GM18505 (cell line): ENCODE measurements around the gene RCBTB2.
"Not testable (repeated sequence)": the region's sequence is repeated elsewhere in the genome, so short reads cannot be mapped to it uniquely, and the experiment has no call there.

Source experiments
- ATAC-seq: cut with Tn5 transposase; IDR thresholded peaks from one replicate; pipeline ENCODE4 v1.9.1; 2021; ENCODE audit not compliant: unreplicated experiment
- POLR2A ChIP-seq: IDR thresholded peaks from 4 replicates; pipeline ENCODE4 v1.6.1; 2011; ENCODE audit warnings: borderline replicate concordance; ENCODE audit not compliant: insufficient read depth, insufficient read length; ENCODE audit errors: extremely low read depth

The RCBTB2 gene

DNA sequence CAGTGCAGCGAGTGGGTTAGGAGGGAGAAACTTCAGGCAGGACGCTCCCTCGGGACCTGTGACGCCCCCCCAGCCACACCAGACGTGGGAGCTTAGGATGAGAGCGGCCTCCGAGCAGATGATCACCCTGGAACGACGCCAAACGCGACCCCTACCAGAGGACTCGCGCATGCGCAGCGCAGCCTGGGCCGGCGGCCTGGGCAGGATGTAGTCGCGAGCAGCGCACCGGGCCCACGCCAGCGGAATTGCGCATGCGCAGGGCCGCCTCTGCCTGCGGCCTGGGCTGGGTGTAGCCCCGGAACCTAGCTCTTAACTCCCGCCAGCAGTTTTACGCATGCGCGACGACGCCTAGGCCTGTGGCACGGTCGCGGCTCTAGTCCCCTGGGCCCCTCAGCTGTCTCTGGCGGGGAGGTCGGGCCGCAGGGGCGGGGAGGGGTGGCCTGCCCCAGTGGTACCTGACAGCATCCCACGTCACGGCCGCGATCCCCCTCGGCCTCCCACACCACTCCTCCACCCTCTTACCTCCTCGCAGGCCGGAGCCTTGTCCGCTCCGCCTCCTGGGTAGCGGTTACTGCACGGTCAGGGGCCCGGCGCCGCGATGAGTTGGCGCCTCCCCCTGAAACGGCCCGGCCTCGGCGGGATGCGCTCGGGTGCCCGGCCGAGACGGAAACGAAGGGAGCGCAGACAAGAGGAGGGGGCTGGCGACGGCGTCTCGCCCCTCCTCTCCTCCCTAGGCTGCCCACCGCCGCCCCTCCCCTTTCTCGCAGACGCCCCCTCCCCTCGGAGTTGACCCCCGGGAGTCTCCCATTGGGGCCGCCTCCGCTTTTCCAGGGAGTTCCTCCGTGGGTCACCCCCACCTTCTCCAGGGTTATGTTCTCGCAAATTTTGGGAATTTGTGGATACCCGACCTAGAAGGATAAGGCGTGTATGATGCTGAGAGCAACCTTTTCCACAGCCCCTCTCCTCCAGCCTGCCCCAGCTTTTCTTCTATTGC lies at the start of gene RCBTB2:
RCBTB2 (minus strand) TSS at position 575 of the 994 bp plus-strand sequence. CDS start 11,141 bp downstream, outside the sequence.
- TF ChIP-seq POLR2A = peak; percentile 78
- ATAC-seq = peak; percentile 80

DNA sequence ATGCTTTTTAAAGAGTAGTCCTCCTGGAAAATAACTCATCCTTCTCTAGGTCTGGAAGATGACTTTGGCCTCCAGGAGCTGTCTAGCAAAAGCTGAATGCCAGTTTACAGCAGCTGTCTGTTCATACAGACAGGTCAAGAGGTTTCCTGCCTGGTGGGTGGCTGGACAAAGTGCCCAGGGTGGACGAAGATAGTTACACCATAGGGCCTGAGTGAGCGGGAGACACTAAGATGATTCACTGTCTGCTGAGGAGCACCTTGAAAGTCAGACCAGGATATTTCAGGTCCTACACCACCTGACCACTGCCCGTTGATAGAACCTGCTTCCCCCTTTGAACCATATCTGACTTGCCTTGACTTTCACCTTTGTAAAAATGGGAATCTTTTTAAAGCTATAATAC lies 49.2 kb upstream of the RCBTB2 start:
- TF ChIP-seq POLR2A = no peak
- ATAC-seq = no peak

DNA sequence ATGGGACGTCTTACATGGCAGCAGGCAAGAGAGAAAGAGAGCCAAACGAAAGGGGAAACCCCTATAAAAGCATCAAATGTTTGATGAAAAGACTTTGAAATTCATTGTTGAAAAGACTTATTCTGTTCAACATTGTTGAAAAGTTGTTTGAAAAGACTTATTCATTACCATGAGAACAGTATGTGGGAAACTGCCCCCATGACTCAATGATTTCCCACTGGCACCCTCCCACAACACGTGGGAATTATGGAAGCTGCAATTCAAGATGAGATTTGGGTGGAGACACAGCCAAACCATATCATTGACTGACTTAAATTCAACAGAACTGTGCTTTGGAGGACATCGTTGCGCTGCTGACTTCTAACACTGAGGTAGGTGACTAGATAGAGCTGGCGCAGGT lies 48.0 kb upstream of the RCBTB2 start:
- ATAC-seq = no peak
- no peak for TF ChIP-seq POLR2A

DNA sequence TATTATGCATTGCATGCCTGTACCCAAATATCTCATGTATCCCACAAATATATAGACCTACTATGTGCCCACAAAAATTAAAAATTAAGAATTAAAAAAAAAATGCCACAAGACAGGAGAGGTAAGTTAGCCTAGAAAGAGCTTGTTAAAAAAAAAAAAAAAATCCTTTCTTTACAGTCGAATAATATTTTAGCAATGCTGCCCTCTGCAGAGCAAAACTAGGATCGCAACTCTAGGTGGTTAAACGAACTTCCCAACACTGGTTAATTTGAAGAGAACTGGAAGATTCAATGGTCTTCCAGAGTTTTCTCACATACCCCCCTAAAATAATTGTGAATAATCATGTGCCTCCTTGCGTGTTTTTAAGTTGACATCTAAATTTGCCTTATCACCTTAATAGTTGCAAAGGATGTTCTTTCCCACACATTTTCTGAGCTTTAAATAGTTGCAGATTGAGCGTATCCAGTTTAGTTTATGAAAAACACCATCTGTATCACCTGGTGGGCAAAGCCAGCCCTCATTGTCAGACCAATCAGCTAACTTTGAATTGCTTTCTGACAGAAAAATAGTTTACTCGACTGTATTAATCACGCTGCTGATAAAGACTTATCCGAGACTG lies 47.4 kb upstream of the RCBTB2 start:
- no peak for ATAC-seq
- TF ChIP-seq POLR2A = peak; percentile 27

DNA sequence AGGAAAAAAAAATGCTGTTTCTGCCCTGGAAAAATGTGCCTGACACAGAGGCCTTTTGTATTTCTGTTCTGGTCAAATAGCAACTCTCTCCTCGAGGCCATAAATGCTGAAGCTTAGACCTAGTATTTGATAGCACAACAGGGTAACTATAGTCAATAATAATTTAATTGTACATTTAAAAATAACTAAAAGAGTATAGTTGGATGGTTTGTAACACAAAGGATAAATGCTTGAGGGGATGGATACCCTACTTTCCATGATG lies 47.0 kb upstream of the RCBTB2 start:
- ATAC-seq = not testable (repeated sequence)

DNA sequence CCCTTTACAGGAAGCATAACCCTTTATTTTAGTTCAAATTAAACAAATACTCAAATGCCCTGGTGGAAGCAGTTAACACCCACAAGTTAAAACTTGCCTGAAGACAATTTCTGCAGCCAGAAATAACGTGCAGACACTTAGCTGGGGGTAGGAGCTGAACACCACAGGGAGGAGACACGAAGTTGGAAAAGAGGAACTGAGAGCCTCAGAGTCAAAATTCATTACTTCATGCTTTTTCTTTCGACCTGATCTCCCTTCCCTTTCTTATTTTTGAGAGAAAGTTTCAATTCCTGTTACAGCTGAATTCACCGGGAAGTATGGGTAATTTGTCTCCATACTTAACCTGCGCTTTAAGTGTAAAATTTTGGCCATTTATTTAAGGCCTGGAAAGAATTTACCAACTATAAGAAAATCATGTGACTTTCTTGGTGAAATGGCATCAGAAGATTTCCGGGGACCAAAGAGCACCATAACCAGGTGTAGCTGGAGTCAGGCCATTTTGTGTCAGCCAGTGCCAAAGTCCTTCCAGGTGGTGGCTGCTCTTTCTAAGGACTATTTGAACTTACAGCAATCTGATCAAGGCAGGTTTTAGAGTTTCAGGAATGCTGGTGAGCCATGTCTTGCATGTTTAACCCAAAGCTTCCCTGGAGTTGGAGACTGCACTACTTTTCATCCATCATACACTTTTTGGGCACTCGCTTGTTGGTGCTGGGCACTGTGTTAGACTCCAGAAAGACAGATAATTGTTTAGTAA lies 46.5 kb upstream of the RCBTB2 start:
- peak; percentile 28 for TF ChIP-seq POLR2A
- peak; percentile 78 for ATAC-seq

DNA sequence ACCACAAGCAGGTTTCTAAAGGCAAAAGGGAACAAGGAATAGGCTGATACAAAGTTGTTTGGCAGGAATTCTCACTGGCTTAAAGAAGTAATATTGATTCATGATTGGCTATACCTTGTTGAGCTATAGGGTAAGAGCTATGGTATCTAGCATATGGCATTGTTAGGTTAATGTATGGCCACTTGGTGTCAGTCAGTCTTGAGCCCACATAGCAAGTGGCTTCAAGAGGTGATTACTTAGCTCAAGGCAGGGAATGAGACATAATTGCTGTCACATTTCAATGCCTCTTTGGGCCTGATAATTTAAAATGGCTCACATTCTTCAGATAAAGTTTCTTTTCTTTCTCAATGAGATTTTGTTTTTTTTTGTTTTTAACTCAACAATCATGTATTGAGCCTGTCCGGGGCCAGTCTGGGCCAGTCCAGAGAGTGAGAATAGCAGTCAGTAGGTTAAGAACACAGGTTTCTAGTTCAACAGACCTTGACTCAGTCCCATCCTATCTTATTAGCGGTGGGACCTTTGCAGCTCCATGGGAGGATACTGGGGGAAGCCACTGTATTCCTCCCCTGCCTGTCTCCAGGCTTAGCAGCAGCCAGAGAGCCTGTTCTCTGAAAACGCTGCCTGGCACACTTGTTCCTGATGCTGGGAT lies 45.8 kb upstream of the RCBTB2 start:
- TF ChIP-seq POLR2A = no peak
- peak; percentile 41 for ATAC-seq

DNA sequence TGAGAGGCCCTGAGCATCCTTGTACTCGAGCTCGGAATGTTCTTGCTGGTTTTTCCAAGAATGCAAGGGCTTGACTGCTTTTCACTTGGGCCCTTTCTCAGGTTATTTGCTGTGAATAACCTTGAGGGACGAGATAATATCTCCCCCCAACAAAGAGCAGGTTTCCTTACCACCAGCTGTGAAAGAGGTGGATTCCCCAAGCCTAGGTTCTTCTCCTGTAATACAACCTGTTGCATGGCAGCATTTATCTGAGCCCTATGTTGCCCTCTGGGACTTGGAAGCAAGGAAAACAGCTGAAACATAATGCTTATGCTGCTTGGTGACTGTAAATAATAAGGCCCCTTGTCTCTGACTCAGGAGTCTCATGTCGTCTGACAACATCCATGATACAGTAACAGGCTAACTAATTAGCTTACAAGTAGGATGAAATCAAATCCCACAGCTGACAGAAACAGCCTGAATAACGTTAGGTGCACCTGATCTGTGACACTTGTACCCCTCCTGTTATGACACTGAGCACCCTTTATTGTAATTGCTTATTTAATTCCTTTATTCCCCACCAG lies 43.6 kb upstream of the RCBTB2 start:
- no peak for ATAC-seq
- TF ChIP-seq POLR2A = no peak

DNA sequence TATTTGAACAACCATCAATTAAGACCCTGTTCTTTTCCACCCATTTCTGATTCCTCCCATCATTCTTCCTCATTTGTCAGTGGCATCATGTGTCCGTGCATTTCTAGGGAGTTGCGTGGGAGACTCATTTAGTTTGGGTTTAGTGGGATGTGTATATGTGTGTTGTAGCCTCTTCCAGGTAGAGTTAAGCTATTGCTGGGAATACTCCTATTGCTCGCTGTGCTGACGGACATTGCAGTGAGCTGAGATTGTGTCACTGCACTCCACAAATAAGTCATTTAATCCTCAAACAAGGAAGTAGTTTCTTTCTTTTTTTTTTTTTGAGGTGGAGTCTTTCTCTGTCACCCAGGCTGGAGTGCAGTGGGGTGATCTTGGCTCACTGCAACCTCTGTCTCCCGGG lies 42.2 kb upstream of the RCBTB2 start:
- ATAC-seq = no peak
- TF ChIP-seq POLR2A = no peak

DNA sequence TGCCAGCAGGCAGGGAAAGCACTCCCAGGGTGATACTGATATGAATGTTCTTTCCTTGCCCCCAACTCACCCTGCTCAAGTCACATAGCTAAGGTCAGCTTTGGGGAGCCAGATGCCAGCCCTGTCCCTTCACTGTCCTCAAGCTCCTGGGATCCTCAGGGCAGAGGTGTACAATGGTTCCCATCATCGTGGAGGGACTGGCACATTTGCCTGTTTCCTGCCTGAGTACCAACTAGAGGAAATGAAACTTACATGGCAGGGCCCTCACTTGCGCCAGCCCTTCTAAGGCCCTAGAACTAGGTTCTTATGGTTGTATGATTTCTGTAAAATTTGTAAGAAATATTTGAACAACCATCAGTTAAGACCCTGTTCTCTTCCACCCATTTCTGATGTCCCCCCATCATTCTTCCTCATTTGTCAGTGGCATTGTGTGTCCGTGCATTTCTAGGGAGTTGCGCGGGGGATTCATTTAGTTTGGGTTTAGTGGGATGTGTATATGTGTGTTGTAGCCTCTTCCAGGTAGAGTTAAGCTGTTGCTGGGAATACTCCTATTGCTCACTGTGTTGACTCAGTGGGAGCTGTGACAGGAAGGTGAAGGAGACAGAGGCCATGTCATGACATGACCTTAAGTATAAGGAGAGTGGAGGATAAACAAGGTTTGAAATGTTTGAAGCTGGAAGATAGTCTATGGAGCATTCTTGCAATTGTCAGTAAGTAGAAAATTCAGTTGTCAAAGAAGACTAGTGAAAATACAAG lies 41.3 kb upstream of the RCBTB2 start:
- TF ChIP-seq POLR2A = no peak
- no peak for ATAC-seq

DNA sequence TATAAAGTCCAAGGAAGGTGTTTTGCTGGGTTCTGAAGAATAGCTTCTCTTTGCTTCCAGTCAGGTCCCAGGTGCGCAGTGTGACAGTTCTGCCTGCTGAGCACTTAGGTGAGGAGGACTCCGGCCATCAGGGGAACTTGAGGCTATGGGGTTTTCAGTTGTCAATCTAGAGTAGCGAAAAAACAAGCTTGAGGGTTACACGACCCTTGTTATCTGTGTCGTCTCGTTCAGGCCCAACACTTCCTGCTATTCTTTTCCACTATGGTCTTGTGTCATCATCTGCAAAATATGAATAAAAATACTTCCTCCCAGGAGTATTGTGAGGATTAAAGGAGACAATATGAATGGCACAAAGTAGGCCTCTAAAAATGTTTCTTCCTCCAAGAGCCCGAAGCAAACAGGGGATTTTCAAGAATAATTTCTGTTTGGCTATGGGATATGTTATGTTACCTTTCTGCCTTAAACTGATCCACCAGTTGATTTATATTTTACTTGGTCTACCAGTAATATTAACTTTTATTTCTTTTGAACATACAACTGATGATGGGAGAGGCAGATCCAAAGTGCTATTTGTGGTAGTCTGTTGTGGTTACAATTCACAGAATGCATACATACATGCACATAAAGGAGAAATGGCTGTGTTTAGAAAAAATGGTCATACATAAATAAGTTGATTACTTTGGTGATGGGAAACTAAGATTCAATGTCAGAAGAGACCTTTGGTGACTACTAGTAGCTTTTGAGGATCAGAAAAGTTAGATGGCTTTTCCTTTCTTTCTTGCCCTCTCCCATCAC lies 40.5 kb upstream of the RCBTB2 start:
- no peak for TF ChIP-seq POLR2A
- no peak for ATAC-seq

DNA sequence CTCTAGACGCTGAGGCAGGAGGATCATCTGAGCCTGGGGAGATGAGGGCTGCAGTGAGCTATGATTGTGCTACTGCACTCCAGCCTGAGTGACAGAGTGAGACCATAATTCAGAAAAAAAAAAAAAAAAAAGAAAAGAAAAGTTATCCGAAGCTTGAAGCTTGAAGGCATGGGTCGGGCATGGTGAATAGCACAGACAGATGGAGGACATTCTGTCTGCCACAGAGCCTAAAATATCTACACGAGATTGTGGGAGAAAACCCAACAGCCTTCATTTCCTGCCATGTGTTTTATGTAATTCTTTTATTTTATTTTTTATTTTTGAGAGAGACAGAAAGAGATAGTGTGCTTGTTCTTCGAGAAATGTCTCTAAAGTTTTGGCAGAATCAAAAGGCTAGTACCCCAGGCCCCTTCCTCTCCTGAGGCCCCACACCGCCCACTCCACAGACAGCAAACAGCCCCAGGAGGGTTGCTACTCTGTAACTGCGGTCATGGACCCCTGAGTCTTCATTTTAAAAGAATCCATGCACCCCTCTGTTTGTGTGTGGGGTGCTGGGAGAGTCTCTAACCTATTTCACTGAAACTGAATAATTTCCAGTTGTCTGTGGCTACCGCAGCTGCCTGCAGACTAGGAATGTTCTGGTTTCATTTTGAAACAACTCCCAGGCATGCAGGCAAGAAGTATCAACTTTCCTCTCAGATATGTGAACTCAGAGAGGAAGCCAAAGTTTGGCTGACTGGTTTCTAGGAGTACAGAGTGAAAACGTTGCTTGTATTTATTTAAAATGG lies 38.4 kb upstream of the RCBTB2 start:
- no peak for TF ChIP-seq POLR2A
- no peak for ATAC-seq
